ENCODE measurements around the gene EPHA3.

DNA sequence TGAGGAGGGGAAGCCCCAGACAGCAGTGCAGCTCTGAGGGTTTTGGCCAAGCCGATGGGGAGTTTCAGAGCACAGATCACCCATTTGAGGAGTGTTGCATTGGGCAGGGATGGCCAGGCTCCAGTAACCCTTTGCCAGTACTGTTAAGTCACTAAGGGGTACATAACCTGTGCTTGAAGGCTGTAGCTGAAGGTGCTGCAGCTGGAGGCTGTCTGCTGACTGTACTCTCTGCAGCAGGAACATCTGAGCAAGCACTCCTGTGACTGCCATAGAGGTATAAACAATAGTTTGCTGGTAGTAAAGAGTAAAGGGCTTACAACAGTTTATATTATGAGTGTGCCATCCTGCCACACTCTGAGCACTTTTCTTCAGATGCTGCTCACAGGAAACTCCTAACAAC, 297.8 kb downstream of the EPHA3 start:
- no peak for TF ChIP-seq POLR2AphosphoS5 (IDR thresholded peaks at IDR 0.05; ENCODE audit: low read depth)
- TF ChIP-seq, protein P1, sequence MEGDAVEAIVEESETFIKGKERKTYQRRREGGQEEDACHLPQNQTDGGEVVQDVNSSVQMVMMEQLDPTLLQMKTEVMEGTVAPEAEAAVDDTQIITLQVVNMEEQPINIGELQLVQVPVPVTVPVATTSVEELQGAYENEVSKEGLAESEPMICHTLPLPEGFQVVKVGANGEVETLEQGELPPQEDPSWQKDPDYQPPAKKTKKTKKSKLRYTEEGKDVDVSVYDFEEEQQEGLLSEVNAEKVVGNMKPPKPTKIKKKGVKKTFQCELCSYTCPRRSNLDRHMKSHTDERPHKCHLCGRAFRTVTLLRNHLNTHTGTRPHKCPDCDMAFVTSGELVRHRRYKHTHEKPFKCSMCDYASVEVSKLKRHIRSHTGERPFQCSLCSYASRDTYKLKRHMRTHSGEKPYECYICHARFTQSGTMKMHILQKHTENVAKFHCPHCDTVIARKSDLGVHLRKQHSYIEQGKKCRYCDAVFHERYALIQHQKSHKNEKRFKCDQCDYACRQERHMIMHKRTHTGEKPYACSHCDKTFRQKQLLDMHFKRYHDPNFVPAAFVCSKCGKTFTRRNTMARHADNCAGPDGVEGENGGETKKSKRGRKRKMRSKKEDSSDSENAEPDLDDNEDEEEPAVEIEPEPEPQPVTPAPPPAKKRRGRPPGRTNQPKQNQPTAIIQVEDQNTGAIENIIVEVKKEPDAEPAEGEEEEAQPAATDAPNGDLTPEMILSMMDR (IDR thresholded peaks at IDR 0.05; ENCODE audit: insufficient read depth, low read length), result no peak
- TF ChIP-seq, protein P2, sequence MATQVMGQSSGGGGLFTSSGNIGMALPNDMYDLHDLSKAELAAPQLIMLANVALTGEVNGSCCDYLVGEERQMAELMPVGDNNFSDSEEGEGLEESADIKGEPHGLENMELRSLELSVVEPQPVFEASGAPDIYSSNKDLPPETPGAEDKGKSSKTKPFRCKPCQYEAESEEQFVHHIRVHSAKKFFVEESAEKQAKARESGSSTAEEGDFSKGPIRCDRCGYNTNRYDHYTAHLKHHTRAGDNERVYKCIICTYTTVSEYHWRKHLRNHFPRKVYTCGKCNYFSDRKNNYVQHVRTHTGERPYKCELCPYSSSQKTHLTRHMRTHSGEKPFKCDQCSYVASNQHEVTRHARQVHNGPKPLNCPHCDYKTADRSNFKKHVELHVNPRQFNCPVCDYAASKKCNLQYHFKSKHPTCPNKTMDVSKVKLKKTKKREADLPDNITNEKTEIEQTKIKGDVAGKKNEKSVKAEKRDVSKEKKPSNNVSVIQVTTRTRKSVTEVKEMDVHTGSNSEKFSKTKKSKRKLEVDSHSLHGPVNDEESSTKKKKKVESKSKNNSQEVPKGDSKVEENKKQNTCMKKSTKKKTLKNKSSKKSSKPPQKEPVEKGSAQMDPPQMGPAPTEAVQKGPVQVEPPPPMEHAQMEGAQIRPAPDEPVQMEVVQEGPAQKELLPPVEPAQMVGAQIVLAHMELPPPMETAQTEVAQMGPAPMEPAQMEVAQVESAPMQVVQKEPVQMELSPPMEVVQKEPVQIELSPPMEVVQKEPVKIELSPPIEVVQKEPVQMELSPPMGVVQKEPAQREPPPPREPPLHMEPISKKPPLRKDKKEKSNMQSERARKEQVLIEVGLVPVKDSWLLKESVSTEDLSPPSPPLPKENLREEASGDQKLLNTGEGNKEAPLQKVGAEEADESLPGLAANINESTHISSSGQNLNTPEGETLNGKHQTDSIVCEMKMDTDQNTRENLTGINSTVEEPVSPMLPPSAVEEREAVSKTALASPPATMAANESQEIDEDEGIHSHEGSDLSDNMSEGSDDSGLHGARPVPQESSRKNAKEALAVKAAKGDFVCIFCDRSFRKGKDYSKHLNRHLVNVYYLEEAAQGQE (IDR thresholded peaks at IDR 0.05; ENCODE audit: insufficient replicate concordance, low read depth), result no peak

All from HL-60 (cell line).